GM18858 (cell line): Measurements from ENCODE around the gene STON2.
"Not testable (repeated sequence)": the region's sequence is repeated elsewhere in the genome, so short reads cannot be mapped to it uniquely, and the experiment has no call there.

Source experiments
- ATAC-seq: cut with Tn5 transposase; IDR thresholded peaks from one replicate; pipeline ENCODE4 v1.9.1; 2021; ENCODE audit not compliant: unreplicated experiment

The STON2 gene

DNA sequence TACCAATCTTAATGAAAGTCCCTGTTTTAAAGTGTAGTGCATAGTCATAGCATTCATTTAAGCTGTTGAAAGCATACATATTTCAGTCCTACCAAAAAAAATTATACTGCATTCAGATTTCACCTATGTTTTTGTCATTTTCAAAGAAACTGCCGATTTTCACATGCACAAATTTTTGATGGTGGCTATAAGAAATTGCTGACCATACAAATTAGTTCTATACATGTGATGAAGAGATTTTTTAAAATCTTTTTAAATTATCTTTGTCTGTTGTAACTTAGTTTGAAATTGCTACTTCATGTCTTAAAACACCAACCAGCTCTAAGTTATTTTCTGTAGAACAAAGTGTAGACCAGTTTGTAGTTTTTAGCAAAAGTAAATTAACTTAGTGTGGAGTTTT lies 175.9 kb downstream of the STON2 start:
- ATAC-seq, result no peak

DNA sequence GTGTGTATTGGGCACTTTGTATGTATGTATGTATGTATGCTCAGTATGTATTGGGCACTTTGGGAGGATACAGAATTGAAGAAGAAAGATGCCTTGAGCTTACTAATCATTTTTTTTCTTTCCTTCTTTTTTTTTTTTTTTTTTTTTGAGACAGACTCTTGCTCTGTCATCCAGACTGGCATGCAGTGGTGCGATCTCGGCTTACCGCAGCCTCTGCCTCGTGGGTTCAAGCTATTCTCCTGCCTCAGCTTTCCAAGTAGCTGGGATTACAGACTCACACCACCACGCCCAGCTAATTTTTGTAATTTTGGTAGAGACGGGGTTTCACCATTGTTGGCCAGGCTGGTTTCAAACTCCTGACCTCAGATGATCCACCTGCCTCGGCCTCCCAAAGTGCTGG lies 176.3 kb downstream of the STON2 start:
- not testable (repeated sequence) for ATAC-seq

DNA sequence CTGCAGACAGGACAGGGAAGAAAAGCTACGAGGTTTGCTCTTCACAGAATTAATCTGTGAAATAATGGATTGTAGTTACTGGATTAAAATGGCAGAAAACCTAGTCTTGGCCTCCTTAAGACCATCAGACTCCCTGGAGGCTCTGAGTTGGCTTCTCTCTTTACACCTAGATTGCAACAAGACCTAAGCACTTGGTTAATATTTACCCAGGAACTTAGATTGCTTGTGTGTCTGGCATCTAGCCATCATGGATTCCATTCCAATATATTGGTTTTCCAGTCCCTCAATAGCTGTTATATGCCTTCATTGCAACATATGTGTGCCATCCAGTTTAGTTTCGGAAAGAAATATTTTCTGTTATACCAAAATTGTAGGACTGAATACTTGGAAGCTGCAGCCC lies 177.4 kb downstream of the STON2 start:
- ATAC-seq, result no peak

DNA sequence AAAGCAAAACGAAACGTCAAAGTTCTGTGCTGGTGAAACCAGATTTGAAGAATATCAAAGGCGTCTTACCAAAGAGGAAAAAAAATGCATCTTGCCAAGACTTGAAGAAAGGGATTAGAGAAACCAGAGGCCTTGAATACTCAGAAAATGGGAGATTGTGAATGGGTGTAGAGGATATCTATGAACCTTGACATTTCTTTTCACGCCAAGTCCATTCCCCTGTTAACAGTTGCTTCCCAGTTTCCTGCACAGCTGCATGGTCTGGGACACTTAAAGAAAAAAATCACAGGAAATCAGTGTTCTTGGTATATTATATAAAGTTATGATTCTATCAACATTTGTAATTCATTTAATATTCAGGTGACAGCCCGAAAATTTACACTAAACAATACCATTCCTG lies 178.0 kb downstream of the STON2 start:
- ATAC-seq, result no peak

DNA sequence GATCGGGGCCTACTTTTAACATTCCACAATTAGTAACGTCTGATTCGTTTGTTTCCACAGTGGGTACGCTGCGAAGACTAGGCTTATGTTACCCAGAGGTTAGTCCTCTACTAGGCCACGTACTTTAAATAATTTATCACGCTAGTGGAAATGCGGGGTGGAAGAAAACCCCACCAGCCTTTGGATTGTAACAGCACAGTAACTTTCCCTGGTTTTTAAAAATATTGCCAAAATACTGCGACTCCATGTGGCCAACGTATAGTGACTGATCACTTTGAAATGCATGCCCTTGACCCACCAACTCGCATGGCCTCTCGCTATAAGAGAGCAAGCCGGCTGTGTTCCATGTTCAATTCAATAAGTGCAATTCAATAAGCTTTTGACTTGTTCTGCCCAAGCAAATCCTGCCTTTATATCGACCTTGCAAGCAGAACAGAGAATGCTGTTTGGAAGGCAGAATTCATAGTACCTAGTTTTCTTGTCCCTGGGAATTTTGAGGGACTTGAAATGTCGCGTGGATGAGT lies 178.5 kb downstream of the STON2 start:
- ATAC-seq, result no peak

DNA sequence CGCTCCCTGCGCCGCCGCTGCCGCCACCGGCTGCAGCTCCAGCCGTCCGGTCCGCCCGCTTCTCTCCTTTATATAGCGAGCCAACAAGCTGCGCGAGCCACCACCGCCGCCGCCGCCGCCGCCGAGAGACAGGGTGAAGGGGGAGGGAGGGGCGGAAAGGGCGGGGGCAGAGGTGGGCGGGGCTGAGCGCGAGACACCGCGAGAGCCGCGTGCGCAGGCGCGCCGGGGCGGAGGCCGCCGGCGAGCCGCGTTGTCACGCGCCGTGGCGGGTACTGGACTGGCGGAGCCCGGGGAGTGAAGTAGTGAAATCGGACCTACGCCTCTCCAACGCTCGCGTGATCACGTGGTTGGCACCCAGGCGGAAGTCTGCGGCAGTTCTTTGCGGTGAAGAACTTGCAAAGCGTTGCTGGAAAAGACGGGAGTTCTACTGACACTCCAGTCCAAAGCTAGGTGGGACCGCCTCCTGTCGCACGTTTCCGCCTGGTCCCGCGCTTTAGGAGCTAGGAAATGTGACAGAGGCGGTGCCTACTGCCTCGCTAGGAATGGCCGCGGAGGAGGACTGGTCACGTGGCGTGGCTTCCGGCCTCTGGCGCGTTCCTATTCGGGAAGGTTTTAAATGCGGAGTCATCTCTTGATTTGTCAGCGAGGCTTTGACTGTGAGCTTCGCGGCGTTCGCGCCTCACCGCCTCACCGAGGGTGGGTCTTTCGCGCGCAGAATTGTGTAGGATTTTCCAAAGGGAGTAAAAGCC lies 179.1 kb downstream of the STON2 start, which contains the start of gene GTF2A1:
GTF2A1 (minus strand) TSS at position 130 of the 749 bp plus-strand sequence. CDS start 441 bp downstream, outside the sequence.
- peak; percentile 64 for ATAC-seq

DNA sequence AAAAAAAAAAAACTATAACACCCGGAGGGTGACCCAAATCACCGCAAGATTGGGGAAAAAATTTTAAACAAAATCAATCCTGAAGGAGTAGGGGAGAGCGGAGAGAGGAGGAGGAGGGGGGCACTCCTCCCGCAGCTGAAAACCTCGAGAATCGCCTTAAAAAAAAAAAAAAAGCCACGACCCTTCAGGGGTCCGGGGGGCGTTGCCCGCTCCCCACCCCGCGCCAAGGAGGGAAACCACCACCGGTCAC lies 179.6 kb downstream of the STON2 start:
- ATAC-seq, result no peak

DNA sequence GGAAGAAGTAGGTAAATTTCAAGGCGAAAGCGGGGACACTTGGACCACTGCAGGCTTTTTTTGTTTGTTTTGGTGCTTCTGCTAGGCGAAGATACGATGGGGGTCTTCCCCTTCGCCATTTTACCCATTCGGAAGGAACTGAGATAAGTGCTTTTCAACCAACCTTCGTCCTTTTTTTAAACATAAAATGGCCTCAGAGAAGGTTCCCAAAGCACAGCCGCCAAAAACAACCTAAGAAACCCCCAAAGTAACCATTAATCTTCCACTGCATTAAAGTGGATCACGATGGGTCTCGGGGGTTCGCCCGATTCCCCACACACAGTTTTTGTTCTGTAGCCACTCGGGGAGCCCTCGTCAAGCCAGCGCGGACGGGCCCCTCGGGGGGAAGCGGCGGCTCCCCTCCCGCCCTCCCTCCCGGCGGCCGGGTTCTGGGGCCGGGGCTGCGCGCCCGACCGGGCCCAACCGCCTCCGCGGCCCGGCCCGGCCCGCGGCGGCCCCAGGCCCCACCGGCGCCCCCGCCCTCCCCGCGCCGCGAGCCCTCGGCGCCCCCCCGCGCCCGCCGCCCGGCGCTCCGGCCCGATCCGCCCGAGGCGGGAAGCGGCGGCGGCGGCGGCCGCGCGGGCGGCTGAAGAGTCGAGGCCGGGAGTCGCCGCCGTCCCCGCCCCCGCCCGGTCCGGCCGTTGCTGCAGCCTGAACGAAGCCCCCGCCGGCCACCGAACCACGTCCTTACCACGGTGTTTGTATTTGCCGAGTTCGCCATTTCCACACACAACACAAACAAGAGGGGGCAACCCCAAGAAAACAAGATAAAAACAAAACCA lies 180.2 kb downstream of the STON2 start:
- ATAC-seq, result no peak

DNA sequence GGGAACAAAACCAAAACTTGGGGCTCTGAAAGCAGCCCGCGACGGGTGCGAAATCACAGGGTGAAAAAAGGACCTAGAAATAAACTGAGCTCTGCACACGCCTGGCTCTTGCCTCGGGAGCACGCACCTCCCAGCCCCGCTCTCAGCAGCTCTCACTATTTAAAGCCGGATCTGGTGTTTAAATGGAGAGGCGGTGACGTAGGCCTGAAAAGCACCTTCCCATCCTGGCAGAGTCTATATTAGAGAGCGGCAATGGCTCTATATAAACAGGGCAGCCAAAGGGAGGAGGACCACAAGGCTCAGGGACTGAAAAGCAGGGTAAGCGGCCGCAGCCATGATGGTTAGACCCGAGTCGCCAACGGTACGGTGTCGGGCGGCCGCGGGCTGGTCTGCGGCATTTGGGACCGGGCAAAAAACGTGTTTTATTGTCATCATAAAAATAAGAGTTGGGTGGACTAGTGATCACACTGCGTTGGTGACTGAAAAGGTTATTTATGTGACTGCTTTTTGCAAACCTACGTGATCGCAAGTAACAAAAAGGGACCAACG lies 180.8 kb downstream of the STON2 start:
- ATAC-seq, result peak; percentile 61

DNA sequence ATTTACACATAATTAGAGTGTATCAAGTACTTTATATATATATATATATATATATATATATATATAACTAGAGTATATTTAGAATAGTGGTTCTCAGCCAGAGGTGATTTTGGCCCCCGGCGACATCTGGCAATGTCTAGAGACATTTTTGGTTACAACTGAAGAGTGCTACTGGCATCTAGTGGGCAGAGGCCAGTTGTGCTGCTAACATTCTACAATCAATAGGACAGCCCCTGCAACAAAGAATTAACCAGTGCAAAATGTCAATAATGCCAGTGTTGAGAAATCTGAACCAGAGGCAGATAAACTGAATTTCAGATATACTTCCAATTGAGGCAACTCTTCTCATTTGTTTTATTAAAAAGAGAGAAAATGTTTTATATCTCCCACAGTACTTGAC lies 188.3 kb downstream of the STON2 start:
- peak; percentile 64 for ATAC-seq
